AG09309 (cell line): Measurements from ENCODE around the gene CAMK2D.

Experiments
- DNase-seq: peaks from one replicate; pipeline ENCODE4 v3.0.0-alpha.2; 2010; ENCODE audit warnings: low read depth
- H3K4me3 ChIP-seq: 2 replicates; pipeline ENCODE4 v1.5.1; 2011; ENCODE audit warnings: mild to moderate bottlenecking, low read depth, low read length, moderate library complexity; ENCODE audit not compliant: control insufficient read depth
- CTCF ChIP-seq: IDR thresholded peaks from 2 replicates; pipeline ENCODE4 v1.5.1; 2011; ENCODE audit warnings: mild to moderate bottlenecking, low read depth, low read length, inconsistent platforms; ENCODE audit not compliant: insufficient read depth, control insufficient read depth; ENCODE audit errors: missing control alignments

Gene CAMK2D

GRCh38 chr4:113788888-113789287, 27.4 kb upstream of the CAMK2D start:
- no peak overlapping the region for H3K4me3 ChIP-seq
- TF ChIP-seq CTCF = no peak
- no peak for DNase-seq

- no peak for DNase-seq
- H3K4me3 ChIP-seq = no peak overlapping the region
- no peak for TF ChIP-seq CTCF
Observed at GRCh38 chr4:113785781-113786180, 24.2 kb upstream of the CAMK2D start.

DNA sequence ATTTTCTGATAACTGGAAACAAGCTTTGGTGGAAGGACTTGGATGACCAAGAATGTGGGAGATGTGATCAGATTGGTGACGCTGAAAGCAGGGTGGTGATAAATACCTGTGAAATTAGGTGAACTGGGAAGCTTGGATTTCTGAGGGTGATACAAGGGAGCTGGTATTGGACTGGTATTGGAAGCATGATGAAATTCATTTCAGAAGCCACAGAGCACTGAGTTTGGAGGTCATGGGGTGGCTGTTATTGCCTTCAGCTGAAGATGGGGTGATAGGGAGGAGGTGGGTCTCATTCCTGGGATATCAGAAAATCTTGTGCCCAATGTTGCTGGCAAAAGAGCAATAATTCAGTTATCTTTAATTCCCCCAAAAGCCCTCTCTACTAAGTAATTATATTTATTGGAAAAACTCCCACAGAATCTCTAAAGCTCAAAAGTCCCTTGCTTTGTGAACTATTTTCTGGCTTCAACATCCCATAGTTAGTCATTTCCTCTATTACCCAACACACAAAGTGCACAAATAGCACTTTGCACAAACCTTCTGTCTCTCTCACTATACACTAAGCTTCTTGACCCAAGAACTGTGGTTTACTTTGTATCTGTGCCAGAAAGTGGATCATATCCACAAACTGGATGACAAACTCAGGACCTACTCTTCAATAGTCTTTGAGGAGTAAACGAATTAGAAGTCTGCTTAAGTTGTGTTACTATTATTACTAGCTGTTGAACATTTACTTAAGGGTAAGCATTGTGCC, 23.1 kb upstream of the CAMK2D start:
- H3K4me3 ChIP-seq = no peak overlapping the region
- no peak for TF ChIP-seq CTCF
- DNase-seq = peak; percentile 93

DNA sequence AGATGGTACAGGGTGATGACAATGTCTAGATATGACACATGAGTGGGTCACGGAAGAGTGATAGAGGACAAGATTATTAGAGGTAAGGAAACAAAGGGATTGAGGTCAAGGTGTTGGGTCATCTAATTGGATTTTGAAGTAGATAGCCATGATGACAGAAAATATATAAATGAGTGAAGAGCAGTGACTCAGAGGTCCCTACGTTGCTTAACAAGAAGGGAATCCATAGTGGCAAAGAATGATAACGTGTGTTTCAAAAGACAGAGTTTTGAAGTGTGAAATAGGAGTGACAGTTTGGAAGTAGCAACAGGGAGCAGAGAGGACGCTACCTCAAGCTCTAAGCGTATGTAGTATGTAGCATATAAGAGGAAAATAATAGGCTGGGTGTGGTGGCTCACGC, 22.2 kb upstream of the CAMK2D start:
- no peak for TF ChIP-seq CTCF
- H3K4me3 ChIP-seq = no peak overlapping the region
- DNase-seq = no peak

- no peak for TF ChIP-seq CTCF
- H3K4me3 ChIP-seq = no peak overlapping the region
- no peak for DNase-seq
Observed at GRCh38 chr4:113783289-113783688, 21.8 kb upstream of the CAMK2D start.

- TF ChIP-seq CTCF = peak; percentile 52
- H3K4me3 ChIP-seq = no peak overlapping the region
- DNase-seq = no peak
Observed at GRCh38 chr4:113781439-113782040, 20.0 kb upstream of the CAMK2D start.
